Endothelial cell of umbilical vein (primary cell): ENCODE data around the gene CD44. TPM values are rescaled to one million over a fixed set of nuclear protein-coding genes. Genes with fewer than 3 reads are reported as not detected.

Source experiments
- BruUV-seq: library from RNA; stranded (reverse); fragments of 400-500 nt; replicated peaks from 2 replicates; lab custom pipeline; 2021; lab: Mats Ljungman, UMichigan
- CTCF ChIA-PET: fragments of 300-600, 350-600 bp; sonication (Branson Sonifier 250); formaldehyde crosslinking; loops from one replicate; lab custom pipeline; 2021; ENCODE audit warnings: antibody characterized with exemption, inconsistent platforms; lab: Charles Lee
- POLR2A ChIA-PET: fragments of 300-600, 350-600 bp; sonication (Branson Sonifier 250); formaldehyde crosslinking; loops from one replicate; lab custom pipeline; 2021; ENCODE audit warnings: antibody characterized with exemption, inconsistent platforms; lab: Charles Lee
- DNase-seq: peaks from one replicate; pipeline ENCODE4 v3.0.0-alpha.2; 2011; ENCODE audit warnings: low read depth, low spot score
- FAIRE-seq: peaks from 2 replicates; lab custom pipeline; 2011; peaks lifted over from hg19 to GRCh38; lab: Jason Lieb, UNC
- H2AFZ ChIP-seq: 2 replicates; pipeline ENCODE4 v1.6.0; 2012; ENCODE audit warnings: low read depth, low read length, control low read depth, inconsistent platforms
- H3K27ac ChIP-seq: 2 replicates; pipeline ENCODE4 v1.5.1; 2011; ENCODE audit warnings: low read depth, mild to moderate bottlenecking, control low read depth, low read length, moderate library complexity; ENCODE audit not compliant: insufficient read depth
- H3K27me3 ChIP-seq, 2 experiments: 2 replicates each; pipeline versions ENCODE4 v1.6.0 to v1.6.1; 2011; ENCODE audit warnings: low read length in 2 of 2, mixed read lengths in 1 of 2; ENCODE audit not compliant: control insufficient read depth in 2 of 2, insufficient read depth in 2 of 2
- H3K36me3 ChIP-seq, 2 experiments: 2 replicates in 1 of 2; 3 replicates in 1 of 2; pipeline ENCODE4 v1.5.1; 2011; ENCODE audit warnings: low read length in 2 of 2, mild to moderate bottlenecking in 1 of 2, moderate library complexity in 1 of 2; ENCODE audit not compliant: control insufficient read depth in 2 of 2, insufficient read depth in 2 of 2; ENCODE audit errors: extremely low read depth in 1 of 2
- H3K4me1 ChIP-seq: 3 replicates; pipeline ENCODE4 v1.5.1; 2011; ENCODE audit warnings: mild to moderate bottlenecking, low read length; ENCODE audit not compliant: control insufficient read depth, insufficient read depth; ENCODE audit errors: extremely low read depth
- H3K4me2 ChIP-seq: 2 replicates; pipeline ENCODE4 v1.6.1; 2011; ENCODE audit warnings: low read length, control low read depth, mixed read lengths; ENCODE audit not compliant: insufficient read depth
- H3K4me3 ChIP-seq, 3 experiments: fragments of 200-600 bp in 1 of 3; sonication (generic), shearing (Covaris generic) in 1 of 3; replicated peaks in 1 of 3; 2 replicates each; pipeline ENCODE4 v1.5.1; 2011 to 2016; ENCODE audit warnings: control low read depth in 3 of 3, low read length in 3 of 3, mild to moderate bottlenecking in 2 of 3, inconsistent platforms in 1 of 3, low read depth in 1 of 3, moderate library complexity in 1 of 3; ENCODE audit not compliant: insufficient read depth in 1 of 3
- H3K79me2 ChIP-seq: 2 replicates; pipeline ENCODE4 v1.6.0; 2012; ENCODE audit warnings: low read length, inconsistent platforms; ENCODE audit not compliant: control insufficient read depth, insufficient read depth
- H3K9ac ChIP-seq: replicated peaks from 2 replicates; pipeline ENCODE3; 2011; ENCODE audit warnings: low read length, control low read depth; ENCODE audit not compliant: insufficient read depth; ENCODE audit errors: extremely low read depth
- H3K9me1 ChIP-seq: replicated peaks from 3 replicates; pipeline ENCODE4 v1.6.0; 2011; ENCODE audit warnings: mild to moderate bottlenecking, low read length; ENCODE audit not compliant: control insufficient read depth, insufficient read depth; ENCODE audit errors: extremely low read depth
- H3K9me3 ChIP-seq: replicated peaks from 2 replicates; pipeline ENCODE4 v1.5.1; 2012; ENCODE audit warnings: low read length, inconsistent platforms; ENCODE audit not compliant: control insufficient read depth, insufficient read depth
- H4K20me1 ChIP-seq: replicated peaks from 2 replicates; pipeline ENCODE3; 2011; ENCODE audit warnings: mild to moderate bottlenecking, low read length; ENCODE audit not compliant: control insufficient read depth, insufficient read depth; ENCODE audit errors: extremely low read depth
- CTCF ChIP-seq, 2 donors: IDR thresholded peaks; 1 replicate in 1 of 2; 2 replicates in 1 of 2; pipeline ENCODE4 v1.5.1; 2011; ENCODE audit warnings: low read length in 2 of 2, mild to moderate bottlenecking in 2 of 2, moderate library complexity in 2 of 2, control low read depth in 1 of 2, inconsistent platforms in 1 of 2, low read depth in 1 of 2; ENCODE audit not compliant: insufficient read depth in 1 of 2; ENCODE audit errors: extremely low read depth in 1 of 2
- EZH2 ChIP-seq: IDR thresholded peaks from 2 replicates; pipeline ENCODE4 v1.6.1; 2012; ENCODE audit warnings: borderline replicate concordance, low read depth, mild to moderate bottlenecking, moderate library complexity, low read length, inconsistent platforms; ENCODE audit not compliant: severe bottlenecking
- GATA2 ChIP-seq: IDR thresholded peaks from 2 replicates; pipeline ENCODE4 v1.7.0; 2011; ENCODE audit warnings: low read depth, mild to moderate bottlenecking, moderate library complexity, mixed read lengths, low read length; ENCODE audit not compliant: insufficient read length, insufficient read depth
- JUN ChIP-seq: IDR thresholded peaks from 2 replicates; pipeline ENCODE4 v1.6.1; 2011; ENCODE audit warnings: borderline replicate concordance, low read depth; ENCODE audit not compliant: insufficient read length, insufficient read depth
- MAX ChIP-seq: IDR thresholded peaks from 2 replicates; pipeline ENCODE4 v1.6.1; 2011; ENCODE audit not compliant: insufficient read depth, insufficient read length
- MYC ChIP-seq: IDR thresholded peaks from one replicate; pipeline ENCODE4 v1.6.1; 2011; ENCODE audit warnings: mild to moderate bottlenecking, low read depth, low read length
- POLR2A ChIP-seq: IDR thresholded peaks from 2 replicates; pipeline ENCODE4 v1.6.1; 2012; ENCODE audit warnings: low read depth, mild to moderate bottlenecking, control low read depth, low read length
- POLR2AphosphoS5 ChIP-seq: IDR thresholded peaks from 2 replicates; pipeline ENCODE4 v1.6.1; 2012; ENCODE audit warnings: low read depth, mild to moderate bottlenecking, control low read depth, low read length, moderate library complexity; ENCODE audit not compliant: insufficient read depth
- dilution Hi-C: fragments of 300-500 bp; cut with MboI; formaldehyde crosslinking; loops from one replicate; pipeline ENCODE4 v1.15.0; 2019; ENCODE audit warnings: low sequenced_read_pairs; ENCODE audit not compliant: extremely low pct_ligation_motif_present
- intact Hi-C: fragments of 100-400 bp; cut with micrococcal nuclease; formaldehyde crosslinking; loops from one replicate; pipeline ENCODE4 v1.10.0; 2022
- polyA plus RNA-seq, 4 experiments: library from polyadenylated mRNA; depleted of rRNA in 3 of 4; stranded (reverse) in 3 of 4; unstranded in 1 of 4; fragments of >200 nt; gene quantifications; 2 replicates each; pipeline versions ENCODE4 v1.2.1 to v1.2.3, GENCODE V29; 2011 to 2012; ENCODE audit warnings: missing spikeins in 1 of 4
- total RNA-seq: library from RNA; stranded (reverse); gene quantifications from 2 replicates; pipeline ENCODE4 v1.2.3, GENCODE V29; 2021

The CD44 gene
- total and polyA plus RNA-seq, 2 donors (not counting 3 experiments of a cell fraction or from before 2014, with no cell fraction given) = 25.5 to 26.3 TPM

GRCh38 chr11:35151241-35151640 is 12.3 kb downstream of the CD44 start:
- Histone ChIP-seq H3K9ac (no peak overlapping the region), H3K4me2 (no peak overlapping the region), H4K20me1 (no peaks in the 10 kb centered on the region), H3K79me2 (peaks cover 98% of the 10 kb centered on the region), H3K9me1 (no peaks in the 10 kb centered on the region), H3K9me3 (no peaks in the 10 kb centered on the region), H3K27me3 (no peaks in the 10 kb centered on the region), H3K4me3 (no peak overlapping the region), H3K4me1 (no peaks in the 10 kb centered on the region), H3K36me3 (no peaks in the 10 kb centered on the region), H3K27ac (no peak overlapping the region), H2AFZ (no peak overlapping the region)
- dilution Hi-C loops = no loop called here
- ChIA-PET CTCF (interaction anchor here (1.1 to 4.7 kb wide), 3 partner anchors 8 to 11 kb away, joined by 3 to 22 read pairs (median 5); no protein-coding TSS in a partner anchor), POLR2A (no interaction called here)
- DNase-seq (no peak), FAIRE-seq (no peak)
- TF ChIP-seq CTCF (IDR thresholded peaks at IDR 0.05; ENCODE audit: extremely low read depth in 1 of 2, insufficient read depth in 1 of 2, low read depth in 1 of 2, low read length in 2 of 2) = no peak
- no peak for TF ChIP-seq MYC
- no peak for TF ChIP-seq POLR2A
- TF ChIP-seq GATA2 = no peak
- TF ChIP-seq JUN = no peak
- TF ChIP-seq POLR2AphosphoS5 = no peak
- no peak for TF ChIP-seq EZH2
- no peak for TF ChIP-seq MAX
- no TSS peak for BruUV-seq
- intact Hi-C loops = no loop called here
